GM12878 (cell line): Measurements from ENCODE around the gene USP17L20. TPM values are rescaled to one million over a fixed set of nuclear protein-coding genes. Genes with fewer than 3 reads are reported as not detected.
"Not testable (repeated sequence)": the region's sequence is repeated elsewhere in the genome, so short reads cannot be mapped to it uniquely, and the experiment has no call there.

ENCODE experiments used
- ATAC-seq: fragments of 200-7000 bp; cut with Tn5 transposase; 3 replicates; pipeline ENCODE4 v1.9.1; 2020; ENCODE audit warnings: mild to moderate bottlenecking, moderate library complexity
- Bru-seq: library from RNA; stranded (reverse); fragments of 400-500 nt; gene quantifications from one replicate; lab custom pipeline; 2021; lab: Mats Ljungman, UMichigan
- BruChase-seq, 2 experiments: library from RNA; stranded (reverse); fragments of 400-500 nt; gene quantifications; one replicate each; lab custom pipeline; 2021; lab: Mats Ljungman, UMichigan
- BruUV-seq: library from RNA; stranded (reverse); fragments of 400-500 nt; replicated peaks from 2 replicates; lab custom pipeline; 2021; lab: Mats Ljungman, UMichigan
- CTCF ChIA-PET: fragments of 300-600 bp; sonication (Branson Sonifier 250); formaldehyde crosslinking; extraction: SDS; loops from one replicate; lab custom pipeline; 2021; ENCODE audit warnings: inconsistent platforms; lab: Yijun Ruan, JAX
- POLR2A ChIA-PET: fragments of 350-600 bp; formaldehyde crosslinking; extraction: SDS; loops from one replicate; lab custom pipeline; 2021; ENCODE audit warnings: inconsistent platforms; lab: Charles Lee
- RAD21 ChIA-PET: fragments of 300-600 bp; sonication (Branson Sonifier 250); formaldehyde crosslinking; loops from one replicate; lab custom pipeline; 2023; ENCODE audit warnings: antibody characterized with exemption; ENCODE audit not compliant: unreplicated experiment; lab: Charles Lee
- SMC1A ChIA-PET: fragments of 300-600 bp; sonication (Branson Sonifier 250); formaldehyde crosslinking; loops from one replicate; lab custom pipeline; 2023; ENCODE audit not compliant: unreplicated experiment, uncharacterized antibody; lab: Charles Lee
- DNase-seq: peaks from one replicate; pipeline ENCODE4 v3.0.0-alpha.2; 2011; ENCODE audit warnings: low read depth, low spot score
- FAIRE-seq: peaks from 3 replicates; lab custom pipeline; 2011; peaks lifted over from hg19 to GRCh38; lab: Jason Lieb, UNC
- H2AFZ ChIP-seq: 2 replicates; pipeline ENCODE4 v1.6.0; 2011; ENCODE audit warnings: low read depth, low read length, control low read depth; ENCODE audit not compliant: control insufficient read depth
- H3K27ac ChIP-seq: 2 replicates; pipeline ENCODE4 v1.5.1; 2011; ENCODE audit warnings: control low read depth; ENCODE audit not compliant: control insufficient read depth, insufficient read depth
- H3K27me3 ChIP-seq, 2 experiments: replicated peaks in 1 of 2; 2 replicates each; pipeline versions ENCODE4 v1.6.0 to v1.6.1; 2011; ENCODE audit warnings: low read length in 1 of 2; ENCODE audit not compliant: control insufficient read depth in 2 of 2, insufficient read depth in 2 of 2
- H3K36me3 ChIP-seq, 2 experiments: 2 replicates each; pipeline ENCODE4 v1.5.1; 2011; ENCODE audit warnings: low read length in 1 of 2; ENCODE audit not compliant: control insufficient read depth in 2 of 2, insufficient read depth in 2 of 2
- H3K4me1 ChIP-seq: 2 replicates; pipeline ENCODE4 v1.6.1; 2011; ENCODE audit warnings: mild to moderate bottlenecking, low read length, moderate library complexity, mixed read lengths; ENCODE audit not compliant: control insufficient read depth, insufficient read depth
- H3K4me2 ChIP-seq: 2 replicates; pipeline ENCODE4 v1.6.0; 2011; ENCODE audit warnings: control low read depth; ENCODE audit not compliant: control insufficient read depth, insufficient read depth
- H3K4me3 ChIP-seq: fragments of 200-600 bp; sonication (generic); 2 replicates; pipeline ENCODE4 v1.5.1; 2016
- H3K79me2 ChIP-seq: 2 replicates; pipeline ENCODE4 v1.6.0; 2011; ENCODE audit warnings: low read length; ENCODE audit not compliant: control insufficient read depth, insufficient read depth
- H3K9ac ChIP-seq: 2 replicates; pipeline ENCODE4 v1.8.0; 2011; ENCODE audit warnings: low read length, control low read depth, mixed read lengths; ENCODE audit not compliant: control insufficient read depth, insufficient read depth
- H3K9me3 ChIP-seq: replicated peaks from 3 replicates; pipeline ENCODE4 v1.5.1; 2011; ENCODE audit warnings: mild to moderate bottlenecking, low read length; ENCODE audit not compliant: control insufficient read depth, insufficient read depth
- H4K20me1 ChIP-seq: 2 replicates; pipeline ENCODE4 v1.6.0; 2011; ENCODE audit not compliant: control insufficient read depth, insufficient read depth
- WGBS: methylation state at CpG from one replicate; pipeline ENCODE4 v1.1.6; 2016; ENCODE audit warnings: low lambda C conversion rate; ENCODE audit not compliant: insufficient replicate concordance, insufficient coverage; ENCODE audit errors: missing lambda C conversion rate; 5-methylcytosine and 5-hydroxymethylcytosine counted together
- in situ Hi-C: fragments of 300-500 bp; cut with MboI; formaldehyde crosslinking; loops from 9 replicates; pipeline ENCODE4 v1.14.3; 2018; ENCODE audit warnings: mixed read lengths
- intact Hi-C: fragments of 100-400 bp; cut with micrococcal nuclease; formaldehyde crosslinking; loops from one replicate; pipeline ENCODE4 v1.14.2; 2022; ENCODE audit not compliant: unreplicated experiment
- long read RNA-seq, 2 experiments: library from polyadenylated mRNA; unstranded; transcript quantifications; one replicate each; pipeline ENCODE4 v2.0.0, GENCODE V29; 2019 to 2020
- polyA minus RNA-seq, 3 experiments: library from RNA; depleted of rRNA, polyadenylated mRNA; stranded (reverse); fragments of >200 nt; gene quantifications; 2 replicates each; pipeline ENCODE4 v1.2.3, GENCODE V29; 2011
- polyA plus RNA-seq, 11 experiments: library from polyadenylated mRNA; depleted of rRNA in 4 of 11; unstranded in 6 of 11; stranded (reverse) in 5 of 11; fragments of >200 nt; fragmentation: Nextera tagmentation in 4 of 11; fragmentation: Illumina TruSeq in 1 of 11; extraction: Ambion mirVana in 4 of 11; extraction: Trizol in 1 of 11; gene quantifications; 1 replicate in 1 of 11; 2 replicates in 10 of 11; pipeline versions ENCODE4 v1.2.1 to v1.2.3, GENCODE V29; 2011 to 2016; ENCODE audit warnings: inconsistent platforms in 2 of 11, missing spikeins in 2 of 11, low read depth in 1 of 11
- total RNA-seq, 4 experiments: library from RNA; depleted of rRNA in 3 of 4; stranded (reverse); fragments of >200 nt in 3 of 4; fragmentation: Illumina TruSeq in 1 of 4; extraction: Trizol in 1 of 4; gene quantifications; 2 replicates each; pipeline versions ENCODE4 v1.2.1 to v1.2.3, GENCODE V29; 2013 to 2021

USP17L20 gene
- total RNA-seq (2013; cell fraction: nucleolus; rRNA removed) = not detected in 2 replicates
- not detected in 2 replicates for total RNA-seq (2014; rRNA removed)
- not detected in 2 replicates for total RNA-seq (2014; rRNA removed; fragmentation: Illumina TruSeq; extraction: Trizol)
- not detected in 2 replicates for total RNA-seq (2021)
- polyA plus RNA-seq (2011; ENCODE audit: low read depth) = not detected
- not detected in 2 replicates for polyA plus RNA-seq (2011; rRNA removed)
- not detected in 2 replicates for polyA plus RNA-seq (2011; cell fraction: cytosol; rRNA removed)
- not detected in 2 replicates for polyA plus RNA-seq (2011; cell fraction: nucleus; rRNA removed)
- polyA plus RNA-seq (2012) = not detected in 2 replicates
- polyA plus RNA-seq (2014; fragmentation: Illumina TruSeq; extraction: Trizol) = not detected in 2 replicates
- not detected for polyA plus RNA-seq (2014; fragmentation: Nextera tagmentation; extraction: Ambion mirVana)
- not detected in 2 replicates for polyA plus RNA-seq (2014; rRNA removed)
- polyA plus RNA-seq (2016; fragmentation: Nextera tagmentation; extraction: Ambion mirVana) = not detected
- polyA minus RNA-seq (2011; rRNA and poly(A)+ RNA removed) = not detected in 2 replicates
- polyA minus RNA-seq (2011; cell fraction: cytosol; rRNA and poly(A)+ RNA removed) = not detected in 2 replicates
- polyA minus RNA-seq (2011; cell fraction: nucleus; rRNA and poly(A)+ RNA removed) = not detected in 2 replicates
- Bru-seq, nascent RNA = not detected
- not detected for BruChase-seq, experiment 1, labeled RNA remaining after a 6-hour chase
- not detected for BruChase-seq, experiment 2, labeled RNA remaining after a 2-hour chase
- long read RNA-seq, experiment 1 = 0 reads
- long read RNA-seq, experiment 2 = 0 reads

- H2AFZ ChIP-seq, CTCF ChIA-PET, H3K4me1 ChIP-seq, H3K4me3 ChIP-seq, BruUV-seq, H3K9ac ChIP-seq, FAIRE-seq, H3K9me3 ChIP-seq, H3K4me2 ChIP-seq, DNase-seq, H3K27ac ChIP-seq, H3K79me2 ChIP-seq, ATAC-seq, POLR2A ChIA-PET, SMC1A ChIA-PET, H3K36me3 ChIP-seq, in situ Hi-C loops, RAD21 ChIA-PET, intact Hi-C loops, H3K27me3 ChIP-seq, H4K20me1 ChIP-seq: not testable (repeated sequence)
- no CpG with 5 or more reads among the region's 15 CpGs for WGBS
These were observed at the start of gene USP17L20 for GRCh38 chr4:9257824-9258223. USP17L20 (plus strand) TSS chr4:9258124; CDS start chr4:9258124, 0 bp downstream.

GRCh38 chr4:9210357-9210756, 47.6 kb upstream of the USP17L20 start, which contains the start of gene USP17L10:
USP17L10 (plus strand) TSS chr4:9210657; CDS start chr4:9210657, 0 bp downstream.
- H4K20me1 ChIP-seq, H3K9me3 ChIP-seq, intact Hi-C loops, H3K4me2 ChIP-seq, CTCF ChIA-PET, H3K4me1 ChIP-seq, in situ Hi-C loops, H2AFZ ChIP-seq, DNase-seq, H3K4me3 ChIP-seq, FAIRE-seq, ATAC-seq, H3K27me3 ChIP-seq, H3K36me3 ChIP-seq, H3K9ac ChIP-seq, H3K27ac ChIP-seq, POLR2A ChIA-PET, SMC1A ChIA-PET, BruUV-seq, RAD21 ChIA-PET, H3K79me2 ChIP-seq: not testable (repeated sequence)
- no CpG with 5 or more reads among the region's 13 CpGs for WGBS

- H3K4me2 ChIP-seq, FAIRE-seq, H3K36me3 ChIP-seq, in situ Hi-C loops, RAD21 ChIA-PET, POLR2A ChIA-PET, DNase-seq, H3K9ac ChIP-seq, CTCF ChIA-PET, H3K4me1 ChIP-seq, ATAC-seq, H3K27ac ChIP-seq, BruUV-seq, H4K20me1 ChIP-seq, H2AFZ ChIP-seq, H3K27me3 ChIP-seq, H3K9me3 ChIP-seq, H3K4me3 ChIP-seq, SMC1A ChIA-PET, H3K79me2 ChIP-seq, intact Hi-C loops: not testable (repeated sequence)
- WGBS = 47% methylated on average over 10 of the region's 14 CpGs
These were observed 43.2 kb upstream of the USP17L20 start for GRCh38 chr4:9214701-9215100.
